Measurements from ENCODE around the gene SLC22A17. TPM values are rescaled to one million over a fixed set of nuclear protein-coding genes. Genes with fewer than 3 reads are reported as not detected.

Gene SLC22A17
- total RNA-seq, 1 donor from 2014 or later = 29.3 TPM

- Histone ChIP-seq H3K4me3 (ENCODE audit: insufficient read depth, low read depth, low read length) (no peak overlapping the region), H3K4me2 (ENCODE audit: low read length) (no peak overlapping the region), H3K27ac (ENCODE audit: low read depth, low read length) (no peak overlapping the region), H3K36me3 (ENCODE audit: insufficient read depth, low read length) (no peaks in the 10 kb centered on the region), H3K9me3 (ENCODE audit: insufficient read depth, low read depth, low read length) (no peaks in the 10 kb centered on the region), H3K9ac (ENCODE audit: low read length) (no peak overlapping the region), H2AFZ (ENCODE audit: low read depth, low read length) (no peak overlapping the region), H3K27me3 (ENCODE audit: insufficient read depth, low read length) (no peaks in the 10 kb centered on the region), H3K79me2 (ENCODE audit: insufficient read depth, low read length) (no peaks in the 10 kb centered on the region), H4K20me1 (ENCODE audit: insufficient read depth, low read length) (no peaks in the 10 kb centered on the region), H3K4me1 (ENCODE audit: insufficient read depth, low read length) (peaks cover 4% of the 10 kb centered on the region)
- DNase-seq (ENCODE audit: low read depth) = no peak
- TF ChIP-seq, protein P1, sequence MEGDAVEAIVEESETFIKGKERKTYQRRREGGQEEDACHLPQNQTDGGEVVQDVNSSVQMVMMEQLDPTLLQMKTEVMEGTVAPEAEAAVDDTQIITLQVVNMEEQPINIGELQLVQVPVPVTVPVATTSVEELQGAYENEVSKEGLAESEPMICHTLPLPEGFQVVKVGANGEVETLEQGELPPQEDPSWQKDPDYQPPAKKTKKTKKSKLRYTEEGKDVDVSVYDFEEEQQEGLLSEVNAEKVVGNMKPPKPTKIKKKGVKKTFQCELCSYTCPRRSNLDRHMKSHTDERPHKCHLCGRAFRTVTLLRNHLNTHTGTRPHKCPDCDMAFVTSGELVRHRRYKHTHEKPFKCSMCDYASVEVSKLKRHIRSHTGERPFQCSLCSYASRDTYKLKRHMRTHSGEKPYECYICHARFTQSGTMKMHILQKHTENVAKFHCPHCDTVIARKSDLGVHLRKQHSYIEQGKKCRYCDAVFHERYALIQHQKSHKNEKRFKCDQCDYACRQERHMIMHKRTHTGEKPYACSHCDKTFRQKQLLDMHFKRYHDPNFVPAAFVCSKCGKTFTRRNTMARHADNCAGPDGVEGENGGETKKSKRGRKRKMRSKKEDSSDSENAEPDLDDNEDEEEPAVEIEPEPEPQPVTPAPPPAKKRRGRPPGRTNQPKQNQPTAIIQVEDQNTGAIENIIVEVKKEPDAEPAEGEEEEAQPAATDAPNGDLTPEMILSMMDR (IDR thresholded peaks at IDR 0.05; ENCODE audit: insufficient read depth, low read depth, low read length) = no peak
- no peak for TF ChIP-seq EZH2 (IDR thresholded peaks at IDR 0.05; ENCODE audit: insufficient read depth, low read length)
- no peaks in the 10 kb centered on the region for H3K4me1 Mint-ChIP-seq (ENCODE audit: low read depth, unreplicated experiment)
- H3K27me3 Mint-ChIP-seq (ENCODE audit: low read depth, unreplicated experiment) = peaks cover 54% of the 10 kb centered on the region
- no peaks in the 10 kb centered on the region for H3K36me3 Mint-ChIP-seq (ENCODE audit: low read depth, unreplicated experiment)
- H3K9me3 Mint-ChIP-seq (ENCODE audit: unreplicated experiment) = no peaks in the 10 kb centered on the region
- H3K27ac Mint-ChIP-seq (ENCODE audit: unreplicated experiment) = no peak overlapping the region
- FAIRE-seq = no peak
- H3K4me3 Mint-ChIP-seq (ENCODE audit: unreplicated experiment) = no peak overlapping the region
Observed at GRCh38 chr14:23370221-23370620, 17.5 kb upstream of the SLC22A17 start.

- Mint-ChIP-seq H3K27me3 (ENCODE audit: low read depth, unreplicated experiment) (peaks cover 43% of the 10 kb centered on the region), H3K36me3 (ENCODE audit: low read depth, unreplicated experiment) (no peaks in the 10 kb centered on the region), H3K27ac (ENCODE audit: unreplicated experiment) (peak overlapping the region; percentile 58), H3K4me3 (ENCODE audit: unreplicated experiment) (peak overlapping the region; percentile 20), H3K4me1 (ENCODE audit: low read depth, unreplicated experiment) (no peaks in the 10 kb centered on the region), H3K9me3 (ENCODE audit: unreplicated experiment) (no peaks in the 10 kb centered on the region)
- Histone ChIP-seq H4K20me1 (ENCODE audit: insufficient read depth, low read length) (no peaks in the 10 kb centered on the region), H3K4me2 (ENCODE audit: low read length) (peak overlapping the region; percentile 87), H3K36me3 (ENCODE audit: insufficient read depth, low read length) (no peaks in the 10 kb centered on the region), H3K9ac (ENCODE audit: low read length) (peak overlapping the region; percentile 59), H3K27ac (ENCODE audit: low read depth, low read length) (no peak overlapping the region), H2AFZ (ENCODE audit: low read depth, low read length) (peak overlapping the region; percentile 73), H3K9me3 (ENCODE audit: insufficient read depth, low read depth, low read length) (no peaks in the 10 kb centered on the region), H3K4me3 (ENCODE audit: insufficient read depth, low read depth, low read length) (no peak overlapping the region), H3K79me2 (ENCODE audit: insufficient read depth, low read length) (peaks cover 15% of the 10 kb centered on the region), H3K27me3 (ENCODE audit: insufficient read depth, low read length) (no peaks in the 10 kb centered on the region), H3K4me1 (ENCODE audit: insufficient read depth, low read length) (peaks cover 14% of the 10 kb centered on the region)
- DNase-seq (ENCODE audit: low read depth) (peak; percentile 59), FAIRE-seq (no peak)
- TF ChIP-seq, protein P1 (IDR thresholded peaks at IDR 0.05; ENCODE audit: insufficient read depth, low read depth, low read length) = no peak
- TF ChIP-seq EZH2 (IDR thresholded peaks at IDR 0.05; ENCODE audit: insufficient read depth, low read length) = peak; percentile 13
Observed at GRCh38 chr14:23366426-23366921, 13.8 kb upstream of the SLC22A17 start.

- H4K20me1 ChIP-seq (ENCODE audit: insufficient read depth, low read length) = peaks cover 4% of the 10 kb centered on the region
- no peak overlapping the region for H3K27ac ChIP-seq (ENCODE audit: low read depth, low read length)
- no peaks in the 10 kb centered on the region for H3K9me3 ChIP-seq (ENCODE audit: insufficient read depth, low read depth, low read length)
- DNase-seq (ENCODE audit: low read depth) = peak; percentile 68
- H2AFZ ChIP-seq (ENCODE audit: low read depth, low read length) = peak overlapping the region; percentile 88
- Mint-ChIP-seq H3K36me3 (ENCODE audit: low read depth, unreplicated experiment) (no peaks in the 10 kb centered on the region), H3K4me3 (ENCODE audit: unreplicated experiment) (no peak overlapping the region), H3K4me1 (ENCODE audit: low read depth, unreplicated experiment) (no peaks in the 10 kb centered on the region), H3K27ac (ENCODE audit: unreplicated experiment) (no peak overlapping the region), H3K9me3 (ENCODE audit: unreplicated experiment) (no peaks in the 10 kb centered on the region), H3K27me3 (ENCODE audit: low read depth, unreplicated experiment) (peaks cover 39% of the 10 kb centered on the region)
- H3K4me3 ChIP-seq (ENCODE audit: insufficient read depth, low read depth, low read length) = peak overlapping the region; percentile 58
- peaks cover 15% of the 10 kb centered on the region for H3K79me2 ChIP-seq (ENCODE audit: insufficient read depth, low read length)
- peaks cover 14% of the 10 kb centered on the region for H3K4me1 ChIP-seq (ENCODE audit: insufficient read depth, low read length)
- peak overlapping the region; percentile 81 for H3K9ac ChIP-seq (ENCODE audit: low read length)
- no peaks in the 10 kb centered on the region for H3K36me3 ChIP-seq (ENCODE audit: insufficient read depth, low read length)
- peak; percentile 15 for TF ChIP-seq EZH2 (IDR thresholded peaks at IDR 0.05; ENCODE audit: insufficient read depth, low read length)
- TF ChIP-seq, protein P1 (IDR thresholded peaks at IDR 0.05; ENCODE audit: insufficient read depth, low read depth, low read length) = no peak
- no peaks in the 10 kb centered on the region for H3K27me3 ChIP-seq (ENCODE audit: insufficient read depth, low read length)
- FAIRE-seq = no peak
- H3K4me2 ChIP-seq (ENCODE audit: low read length) = peak overlapping the region; percentile 87
Observed at GRCh38 chr14:23365732-23366425, 13.2 kb upstream of the SLC22A17 start.

Data from astrocyte (in vitro differentiated cells and primary cell).